Choroid plexus epithelial cell (primary cell): ENCODE measurements around the gene TMEM108.

Experiments
- DNase-seq: peaks from one replicate; pipeline ENCODE4 v3.0.0-alpha.2; 2010; ENCODE audit warnings: low read depth
- H3K4me3 ChIP-seq: 2 replicates; pipeline ENCODE4 v1.5.1; 2011; ENCODE audit warnings: low read depth, mild to moderate bottlenecking, control low read depth, low read length, moderate library complexity
- TF ChIP-seq, protein P1 (sequence below): conservative IDR thresholded peaks from 2 replicates; pipeline ENCODE4 v1.5.1; 2011; ENCODE audit warnings: low read depth, mild to moderate bottlenecking, control low read depth, inconsistent platforms, low read length, moderate library complexity

The TMEM108 gene

DNA sequence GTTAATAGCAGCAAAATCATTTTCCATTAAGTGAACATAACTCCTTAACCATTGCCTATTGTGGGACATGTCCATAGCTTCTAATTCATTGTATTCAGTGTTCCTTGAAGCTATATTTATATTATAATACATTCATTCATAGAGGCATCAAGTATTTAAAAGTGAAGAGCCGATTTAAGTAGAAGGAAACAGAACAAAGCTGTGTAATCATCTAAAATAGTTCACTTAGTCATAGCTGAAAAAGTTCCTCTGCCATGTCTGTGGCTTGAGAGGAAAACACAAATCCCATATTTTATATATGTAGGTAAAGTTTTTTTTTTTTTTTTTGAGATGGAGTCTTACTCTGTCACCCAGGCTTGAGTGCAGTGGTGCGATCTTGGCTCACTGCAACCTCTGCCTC lies 54.5 kb downstream of the TMEM108 start:
- no peak for DNase-seq
- TF ChIP-seq, protein P1, sequence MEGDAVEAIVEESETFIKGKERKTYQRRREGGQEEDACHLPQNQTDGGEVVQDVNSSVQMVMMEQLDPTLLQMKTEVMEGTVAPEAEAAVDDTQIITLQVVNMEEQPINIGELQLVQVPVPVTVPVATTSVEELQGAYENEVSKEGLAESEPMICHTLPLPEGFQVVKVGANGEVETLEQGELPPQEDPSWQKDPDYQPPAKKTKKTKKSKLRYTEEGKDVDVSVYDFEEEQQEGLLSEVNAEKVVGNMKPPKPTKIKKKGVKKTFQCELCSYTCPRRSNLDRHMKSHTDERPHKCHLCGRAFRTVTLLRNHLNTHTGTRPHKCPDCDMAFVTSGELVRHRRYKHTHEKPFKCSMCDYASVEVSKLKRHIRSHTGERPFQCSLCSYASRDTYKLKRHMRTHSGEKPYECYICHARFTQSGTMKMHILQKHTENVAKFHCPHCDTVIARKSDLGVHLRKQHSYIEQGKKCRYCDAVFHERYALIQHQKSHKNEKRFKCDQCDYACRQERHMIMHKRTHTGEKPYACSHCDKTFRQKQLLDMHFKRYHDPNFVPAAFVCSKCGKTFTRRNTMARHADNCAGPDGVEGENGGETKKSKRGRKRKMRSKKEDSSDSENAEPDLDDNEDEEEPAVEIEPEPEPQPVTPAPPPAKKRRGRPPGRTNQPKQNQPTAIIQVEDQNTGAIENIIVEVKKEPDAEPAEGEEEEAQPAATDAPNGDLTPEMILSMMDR: no peak

DNA sequence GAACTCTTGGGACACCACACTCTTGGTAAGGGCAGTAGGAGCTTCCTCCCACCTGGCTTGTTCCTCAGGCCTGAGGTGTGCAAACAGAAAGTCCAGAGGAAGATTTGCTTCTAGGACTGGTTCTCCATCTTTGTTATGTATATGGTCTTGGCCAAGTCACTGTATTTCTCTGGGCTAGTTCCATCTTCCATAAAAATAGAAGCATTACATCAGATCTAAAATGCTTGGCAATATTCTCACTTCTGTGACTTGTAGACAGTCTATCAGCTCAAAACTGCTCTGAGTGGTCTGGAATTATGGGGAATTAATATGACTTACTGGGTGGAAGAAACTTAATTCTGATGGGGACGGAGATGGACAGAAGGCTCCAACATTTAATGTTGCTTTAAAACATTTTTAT lies 55.2 kb downstream of the TMEM108 start:
- DNase-seq: no peak
- no peak overlapping the region for H3K4me3 ChIP-seq
- TF ChIP-seq, protein P1: no peak

More for the DNA sequence above, 54.5 kb downstream of the TMEM108 start:
- no peak overlapping the region for H3K4me3 ChIP-seq

DNA sequence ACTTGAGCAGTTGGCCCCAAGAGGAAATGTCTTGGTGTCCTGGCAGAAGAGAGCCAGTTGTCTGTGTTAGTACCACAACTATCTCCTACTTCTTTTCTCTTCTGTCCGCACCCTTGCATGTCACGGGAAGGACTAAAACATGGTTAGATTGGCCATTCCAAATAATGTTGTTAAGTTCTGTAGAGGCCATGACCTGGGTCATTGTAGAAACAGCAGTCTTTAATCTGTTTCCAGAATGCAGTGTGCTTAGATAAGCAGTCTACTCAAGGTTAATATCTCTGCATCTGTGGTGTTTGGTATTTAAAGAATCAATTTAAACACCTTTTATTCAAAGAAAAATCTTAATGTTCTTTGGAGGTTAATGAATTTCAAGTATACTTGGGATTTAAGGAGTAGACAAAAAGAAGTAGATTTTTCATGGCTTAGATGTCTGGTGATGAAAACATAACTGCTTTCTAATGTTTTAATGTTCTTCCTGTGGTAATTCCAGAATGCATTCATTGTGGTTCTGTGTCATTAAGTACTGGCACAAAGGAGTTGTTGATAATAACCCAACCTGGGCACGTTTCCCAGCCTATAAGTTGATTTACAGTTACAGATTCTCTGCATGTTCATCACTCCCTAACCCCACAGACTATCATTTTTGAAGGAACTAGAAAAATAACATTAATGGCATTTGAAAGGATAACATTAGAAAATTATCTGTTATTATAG lies 58.9 kb downstream of the TMEM108 start:
- TF ChIP-seq, protein P1: no peak
- H3K4me3 ChIP-seq: no peak overlapping the region
- no peak for DNase-seq

DNA sequence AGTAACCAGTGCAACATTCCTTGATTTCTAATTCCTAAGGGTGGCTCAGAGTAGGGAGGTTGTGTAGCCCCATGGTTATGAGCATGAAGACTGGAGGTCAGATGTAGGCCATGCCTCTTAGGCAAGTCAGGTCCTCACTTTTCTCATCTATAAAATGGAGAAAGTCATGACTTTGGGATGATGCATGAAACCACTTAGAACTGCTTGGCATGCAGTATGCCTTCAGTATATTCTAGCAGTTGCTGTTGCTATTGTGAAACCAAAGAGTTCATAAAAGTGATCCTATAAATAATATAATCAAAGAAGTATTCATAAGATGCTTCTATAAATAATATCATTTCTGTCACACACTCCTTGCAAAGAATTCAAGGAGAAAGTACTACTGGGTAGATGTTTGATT lies 65.5 kb downstream of the TMEM108 start:
- TF ChIP-seq, protein P1: no peak
- no peak for DNase-seq
- no peak overlapping the region for H3K4me3 ChIP-seq

DNA sequence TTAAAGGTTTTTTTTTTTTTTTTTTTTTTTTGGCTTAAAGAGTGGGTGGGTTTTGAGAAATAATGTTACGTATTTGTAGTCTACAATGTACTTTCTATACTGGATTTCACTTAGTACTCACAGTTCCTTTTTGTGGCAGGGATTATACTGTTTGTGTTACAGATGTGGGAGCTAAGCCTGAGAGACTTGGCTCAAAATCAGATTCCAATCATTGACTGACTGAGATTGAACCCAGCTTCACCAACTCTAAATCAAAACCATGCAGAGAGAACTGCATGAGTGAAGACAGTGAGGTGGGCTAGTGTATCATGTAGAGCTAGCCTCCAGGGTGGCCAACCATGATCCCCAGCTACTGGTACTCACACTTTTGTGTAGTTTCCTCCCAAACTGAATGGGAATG lies 68.0 kb downstream of the TMEM108 start:
- no peak overlapping the region for H3K4me3 ChIP-seq
- TF ChIP-seq, protein P1: no peak
- DNase-seq: no peak

DNA sequence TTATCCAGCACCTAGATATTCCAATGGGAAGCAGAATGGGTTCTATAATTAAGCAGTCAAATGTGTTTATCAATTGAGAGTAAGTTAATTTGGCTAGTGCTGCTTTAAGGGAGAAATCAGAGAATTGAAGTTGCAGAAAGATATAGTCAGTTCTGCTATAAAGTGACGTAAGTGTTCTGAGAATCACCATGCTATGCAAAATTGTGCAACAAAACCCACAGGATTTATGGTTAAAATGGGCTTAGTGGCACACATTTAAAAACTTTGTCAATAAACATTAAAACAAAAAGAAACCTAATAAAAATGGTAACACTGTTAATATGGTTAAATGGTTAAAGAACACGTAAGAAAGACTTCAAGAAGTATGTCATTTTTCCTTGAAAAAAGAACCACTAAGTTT lies 74.5 kb downstream of the TMEM108 start:
- no peak for DNase-seq
- H3K4me3 ChIP-seq: no peak overlapping the region
- TF ChIP-seq, protein P1: no peak

DNA sequence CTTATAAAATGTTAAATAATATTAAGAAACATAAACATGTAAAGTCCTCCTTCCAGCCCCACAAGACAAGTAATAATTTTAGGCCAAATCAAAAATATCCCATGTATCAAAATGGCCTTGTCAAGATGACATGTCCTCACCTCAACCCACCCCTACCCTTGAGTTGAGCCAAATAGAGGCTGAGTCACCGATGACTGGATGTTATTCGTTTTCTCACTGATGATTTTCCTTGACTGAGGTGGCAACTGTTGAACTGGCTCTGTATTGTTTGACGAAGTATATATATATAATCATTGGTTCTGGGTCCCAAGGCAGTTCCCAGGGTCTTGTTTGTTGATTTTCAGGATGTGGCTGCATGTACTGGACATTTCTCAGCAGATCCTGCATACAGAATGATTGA lies 75.3 kb downstream of the TMEM108 start:
- H3K4me3 ChIP-seq: no peak overlapping the region
- no peak for DNase-seq
- TF ChIP-seq, protein P1: no peak
